HG03095 (cell line): ENCODE data around the gene GBA3.

Experiments used
- ATAC-seq: cut with Tn5 transposase; IDR thresholded peaks from one replicate; pipeline ENCODE4 v1.9.1; 2021; ENCODE audit warnings: moderate library complexity; ENCODE audit not compliant: unreplicated experiment

Gene GBA3

DNA sequence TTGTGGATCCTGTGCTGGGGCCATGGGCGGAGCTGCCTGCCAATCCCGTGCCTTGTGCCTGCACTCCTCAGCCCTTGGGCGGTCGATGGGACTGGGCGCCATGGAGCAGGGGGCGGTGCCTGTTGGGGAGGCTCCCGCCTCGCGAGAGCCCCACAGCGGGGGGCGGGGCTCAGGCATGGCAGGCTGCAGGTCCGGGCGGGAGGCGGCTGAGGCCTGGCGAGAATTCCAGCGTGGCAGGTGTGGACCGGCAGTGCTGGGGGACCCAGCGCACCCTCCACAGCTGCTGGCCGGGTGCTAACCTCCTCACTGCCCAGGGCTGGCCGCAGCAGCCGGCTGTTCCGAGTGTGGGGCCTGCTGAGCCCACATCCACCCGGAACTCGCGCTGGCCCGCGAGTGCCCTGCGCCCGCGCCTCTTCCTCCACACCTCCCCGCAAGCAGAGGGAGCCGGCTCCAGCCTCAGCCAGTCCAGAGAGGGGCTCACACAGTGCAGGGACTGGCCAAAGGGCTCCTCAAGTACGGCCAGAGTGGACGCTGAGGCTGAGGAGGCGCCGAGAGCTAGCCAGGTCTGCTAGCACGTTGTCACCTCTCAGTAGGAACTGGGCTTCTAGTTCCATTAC, 85.9 kb downstream of the GBA3 start:
- ATAC-seq = no peak

DNA sequence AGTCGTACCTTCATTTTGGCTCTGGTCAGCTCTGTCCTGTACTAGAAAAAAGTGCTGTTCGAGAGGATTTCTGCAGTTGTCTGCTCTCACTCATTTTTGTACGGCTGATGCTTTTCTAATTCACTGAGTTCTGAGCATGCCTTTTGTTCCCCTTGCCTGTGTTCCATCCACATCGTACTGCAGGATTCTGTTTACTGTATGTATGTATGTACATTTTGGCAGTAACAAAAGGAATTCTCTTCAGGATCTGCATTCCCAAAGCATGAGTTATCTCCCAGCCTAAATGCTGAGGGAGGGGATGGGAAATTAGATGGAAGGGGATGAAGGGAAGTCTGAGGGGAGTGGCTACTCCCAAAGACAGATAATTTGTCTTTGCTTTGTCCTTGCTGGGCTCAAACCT, 87.6 kb downstream of the GBA3 start:
- ATAC-seq = no peak

DNA sequence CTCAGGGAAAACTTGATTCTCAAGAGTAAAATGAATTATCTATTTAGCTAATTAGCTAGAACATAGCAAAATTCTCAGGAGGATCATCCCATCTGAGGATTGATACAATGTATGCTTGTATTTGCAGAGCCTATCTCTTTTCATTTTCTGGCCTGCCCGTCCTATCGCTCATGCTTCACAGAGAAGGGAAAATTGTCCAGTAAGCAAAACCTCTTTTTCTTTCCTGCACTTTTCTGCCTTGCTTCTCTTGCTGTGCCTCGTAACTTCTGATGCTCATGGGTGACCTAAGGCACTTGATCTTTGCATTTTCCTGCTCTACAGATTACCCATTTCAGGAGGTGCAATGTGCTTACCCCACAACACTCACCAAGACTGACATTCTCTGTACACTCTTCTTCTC, 88.1 kb downstream of the GBA3 start:
- ATAC-seq = no peak

DNA sequence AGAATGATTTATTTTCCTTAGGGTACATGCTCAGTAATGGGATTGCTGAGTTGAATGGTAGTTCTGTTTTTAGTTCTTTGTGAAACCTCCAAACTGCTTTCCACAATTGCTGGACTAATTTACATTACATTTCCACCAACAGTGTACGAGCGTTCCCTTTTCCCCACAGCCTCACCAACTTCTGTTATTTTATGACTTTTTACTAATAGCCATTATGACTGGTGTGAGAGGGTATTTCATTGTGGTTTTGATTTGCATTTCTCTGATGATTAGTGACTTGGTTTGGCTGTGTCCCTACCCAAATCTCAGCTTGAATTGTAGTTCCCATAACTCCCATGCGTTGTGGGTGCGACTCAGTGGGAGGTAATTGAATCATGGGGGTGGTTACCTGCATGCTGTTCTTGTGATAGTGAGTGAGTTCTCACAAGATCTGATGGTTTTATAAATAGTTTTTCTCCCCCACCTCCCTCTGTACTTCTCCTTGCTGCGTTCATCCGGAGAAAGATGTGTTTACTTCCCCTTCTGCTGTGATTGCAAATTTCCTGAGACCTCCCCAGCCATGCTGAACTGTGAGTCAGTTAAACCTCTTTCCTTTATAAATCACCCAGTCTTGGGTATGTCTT, 95.1 kb downstream of the GBA3 start:
- ATAC-seq = no peak

DNA sequence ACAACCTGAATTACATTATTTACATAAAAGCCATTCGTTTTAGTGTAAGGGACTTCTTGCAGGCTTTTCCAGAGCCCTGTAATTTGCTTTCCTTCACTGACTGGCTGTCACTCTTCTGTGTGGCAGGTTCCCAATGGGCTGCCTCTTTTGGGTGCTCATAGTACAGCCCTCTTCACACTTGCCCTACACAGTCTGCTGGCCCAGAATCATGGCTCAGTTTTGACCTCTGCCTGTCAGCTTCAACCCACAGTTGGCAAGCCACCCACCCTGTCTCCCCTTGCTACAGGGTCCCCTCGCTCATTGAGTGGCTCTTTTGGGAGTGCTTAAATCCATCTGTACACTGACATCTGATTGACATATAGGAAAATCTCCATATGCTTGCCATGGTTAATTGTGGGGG, 97.9 kb downstream of the GBA3 start:
- ATAC-seq = no peak

DNA sequence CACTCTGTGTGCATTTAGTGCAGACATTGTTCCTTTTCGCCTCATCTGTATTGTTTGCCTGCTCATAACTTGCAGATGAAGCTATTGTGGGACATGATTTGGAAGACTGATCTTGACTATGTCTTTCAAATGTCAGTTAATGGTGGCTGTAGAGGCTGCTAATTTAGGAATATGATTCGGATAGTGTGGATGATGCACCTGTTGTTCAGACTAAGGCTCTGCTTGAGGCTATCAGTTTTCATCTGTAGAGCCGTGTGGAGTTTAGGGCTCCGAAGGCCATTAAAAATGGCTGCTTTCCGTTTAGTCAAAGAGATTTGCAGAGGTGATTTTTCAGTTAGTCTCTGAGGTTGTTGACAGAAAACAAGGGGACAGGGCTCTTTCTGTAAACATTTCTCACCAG, 102.0 kb downstream of the GBA3 start:
- ATAC-seq = no peak

DNA sequence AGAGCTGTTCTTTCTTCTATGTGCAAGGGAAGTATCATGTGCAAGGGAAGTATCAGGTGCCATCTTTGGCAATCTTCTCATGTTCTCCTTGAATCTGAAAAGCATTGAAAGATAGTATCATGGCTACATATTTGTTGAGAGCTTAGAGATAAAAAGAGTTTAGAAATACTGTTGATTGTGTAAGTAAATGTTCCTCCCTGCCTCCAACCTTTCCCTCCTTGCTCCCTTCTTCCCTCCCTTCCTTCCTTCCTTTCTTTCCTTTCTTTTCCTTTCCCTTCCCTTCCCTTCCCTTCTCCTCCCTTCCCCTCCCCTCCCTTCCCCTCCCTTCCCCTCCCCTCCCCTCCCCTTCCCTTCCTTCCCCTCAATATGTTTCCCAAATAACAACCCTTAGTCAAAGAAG, 108.7 kb downstream of the GBA3 start:
- no peak for ATAC-seq

DNA sequence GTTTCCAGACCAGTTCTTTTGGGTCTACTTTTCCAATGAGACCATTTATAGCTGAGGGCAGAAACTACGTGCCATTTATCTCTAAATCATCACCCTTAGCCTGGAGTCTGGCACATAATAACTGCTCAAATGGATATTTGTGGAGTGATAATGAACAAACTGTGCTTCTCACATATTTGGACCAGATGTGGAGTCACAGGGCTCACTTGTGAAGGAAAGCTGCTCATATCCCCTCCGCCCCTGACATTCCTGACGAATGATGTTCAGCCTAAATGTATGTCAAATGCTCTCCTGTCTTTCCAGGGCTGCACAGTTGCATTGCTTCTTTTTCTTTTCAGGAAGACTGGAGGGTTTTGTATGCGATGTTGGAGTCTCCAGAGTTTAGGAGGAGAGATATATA, 110.1 kb downstream of the GBA3 start:
- ATAC-seq = no peak

DNA sequence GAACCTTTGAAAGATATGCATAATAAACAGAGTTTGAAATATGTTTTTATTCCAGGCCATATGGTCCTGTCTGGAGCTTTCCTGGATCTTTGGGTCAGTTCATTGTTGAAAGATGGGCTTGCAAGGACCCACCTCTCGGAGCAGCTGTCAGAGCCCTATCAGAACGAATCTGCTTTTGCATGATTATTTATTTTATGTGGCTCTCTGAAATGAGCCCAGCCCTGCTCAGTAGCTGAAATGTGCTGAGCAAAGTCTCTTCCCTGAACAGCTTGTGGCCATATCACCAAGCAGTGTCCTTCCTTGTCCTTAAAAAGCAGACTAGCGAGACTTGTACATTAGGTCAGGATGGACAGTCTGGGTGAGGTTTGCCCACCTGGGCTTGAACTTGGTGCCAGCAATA, 110.8 kb downstream of the GBA3 start:
- no peak for ATAC-seq

DNA sequence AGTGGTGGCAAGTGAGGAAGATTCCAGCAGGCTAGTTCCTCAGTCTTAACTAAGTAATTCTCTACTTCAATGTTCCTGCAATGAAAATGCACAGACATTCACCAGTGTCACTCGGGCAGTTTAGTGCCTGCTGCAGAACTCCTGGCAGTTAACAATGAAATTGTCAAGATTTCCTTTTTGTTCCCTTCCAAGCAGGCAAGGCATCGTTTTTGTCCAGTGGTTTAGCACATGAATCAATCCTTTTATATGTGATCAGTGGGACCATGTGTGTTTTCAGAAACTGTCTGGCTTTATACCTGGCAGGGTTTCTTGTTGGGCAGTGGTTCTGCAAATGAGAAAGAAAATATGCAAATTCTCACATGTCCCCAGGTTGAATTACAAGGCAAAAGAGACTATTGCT, 122.2 kb downstream of the GBA3 start:
- no peak for ATAC-seq

DNA sequence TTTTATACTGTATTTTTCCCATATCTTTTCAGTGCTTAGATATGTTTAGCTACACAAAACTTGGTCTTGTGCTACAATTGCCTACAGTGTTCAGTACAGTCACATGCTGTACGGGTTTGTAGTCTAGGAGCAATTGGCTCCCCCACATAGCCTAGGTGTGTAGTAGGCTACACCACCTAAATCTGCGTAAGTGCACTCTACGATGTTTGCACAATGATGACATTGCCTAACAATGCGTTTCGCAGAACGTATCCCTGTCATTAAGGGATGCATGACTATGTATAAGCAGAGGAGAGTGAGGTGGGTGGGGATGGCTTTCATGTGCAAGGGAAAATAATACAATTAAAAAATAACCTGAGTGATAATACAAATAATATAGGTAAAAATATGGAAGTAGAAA, 131.4 kb downstream of the GBA3 start:
- ATAC-seq = no peak

DNA sequence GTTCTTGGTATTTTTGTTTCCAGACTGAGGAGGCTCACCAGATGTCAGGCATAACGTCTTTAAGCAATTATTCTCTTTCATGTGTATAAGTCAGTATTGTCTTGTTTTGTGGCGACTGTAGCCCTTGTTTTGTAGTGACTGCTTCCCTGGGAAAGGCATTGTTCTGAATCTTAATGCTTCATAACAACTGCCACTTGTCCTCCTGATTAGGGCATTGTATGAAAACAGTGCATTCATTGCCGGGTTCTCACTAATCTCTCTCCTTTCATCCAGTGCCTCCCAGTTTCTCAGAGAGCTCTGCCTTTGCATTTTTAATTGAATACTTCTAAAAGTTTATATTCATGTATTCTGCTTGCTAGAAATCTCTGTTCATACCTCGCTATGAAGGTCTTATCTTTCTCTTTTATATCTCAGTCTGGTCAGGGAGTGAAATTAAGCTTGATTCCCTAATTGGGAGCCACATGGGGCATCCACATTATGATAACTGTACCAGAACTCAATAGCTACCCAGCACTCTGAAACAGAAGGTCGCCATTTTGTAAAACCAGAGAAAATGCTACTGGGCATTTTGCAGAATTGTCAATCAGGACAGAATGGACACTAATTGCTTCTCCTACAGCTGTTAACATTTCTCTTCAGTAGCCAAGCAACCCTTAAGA, 149.8 kb downstream of the GBA3 start:
- ATAC-seq = no peak

DNA sequence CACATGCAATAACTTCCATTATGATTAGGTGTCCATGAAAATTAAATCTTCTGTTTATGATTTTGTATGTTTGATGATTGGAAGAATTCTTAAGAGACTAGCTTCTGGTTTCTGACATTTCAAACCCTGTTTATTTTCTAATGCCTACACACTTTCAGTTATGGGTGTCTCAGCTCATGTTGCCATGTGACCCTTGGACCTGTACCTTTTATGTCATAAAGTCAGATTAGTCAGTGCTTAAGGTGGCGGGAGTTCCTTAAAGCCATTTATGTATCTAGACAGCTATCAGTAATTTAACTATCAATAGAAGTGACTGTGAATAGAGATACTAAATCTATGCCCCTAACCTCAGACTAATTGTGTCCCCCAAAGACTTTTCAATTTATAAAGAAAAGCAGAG, 155.6 kb downstream of the GBA3 start:
- no peak for ATAC-seq

DNA sequence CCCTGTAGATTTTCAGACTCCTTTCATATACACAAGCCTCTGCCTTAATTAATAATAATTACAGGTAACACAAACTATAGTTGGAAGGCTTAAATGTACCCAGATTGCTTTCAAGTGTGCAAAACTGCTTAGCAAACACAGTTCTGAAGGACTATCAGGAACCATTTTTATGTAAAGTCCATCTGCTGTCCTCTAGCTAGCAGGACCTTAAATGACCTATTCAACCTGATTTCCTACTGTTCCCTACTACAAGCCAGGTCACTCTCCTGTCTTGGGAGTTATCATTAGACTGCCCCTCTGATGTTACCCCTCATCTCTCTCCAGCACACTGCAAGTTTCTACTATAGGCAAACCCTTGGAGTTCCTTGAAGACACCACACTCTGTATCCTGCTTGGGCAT, 157.3 kb downstream of the GBA3 start:
- no peak for ATAC-seq

DNA sequence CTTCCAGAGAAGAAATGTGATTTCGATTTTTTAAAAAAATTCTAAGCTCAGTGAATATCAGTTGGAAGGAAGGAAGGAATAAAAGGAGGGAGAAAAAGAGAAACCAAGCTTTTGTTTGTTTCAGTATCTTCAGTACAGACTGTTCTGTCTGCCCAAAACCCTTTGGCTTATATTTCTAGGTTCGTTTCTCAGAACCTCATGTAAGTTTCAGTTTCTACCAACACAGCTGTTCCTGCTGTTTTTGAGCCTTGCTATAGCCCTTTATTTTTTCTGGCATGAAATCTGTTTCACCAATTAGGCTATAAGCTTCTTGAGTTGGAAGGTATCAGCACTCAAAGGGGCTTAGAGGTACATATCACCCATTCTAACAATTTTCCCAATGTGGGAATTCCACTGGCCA, 157.9 kb downstream of the GBA3 start:
- no peak for ATAC-seq

DNA sequence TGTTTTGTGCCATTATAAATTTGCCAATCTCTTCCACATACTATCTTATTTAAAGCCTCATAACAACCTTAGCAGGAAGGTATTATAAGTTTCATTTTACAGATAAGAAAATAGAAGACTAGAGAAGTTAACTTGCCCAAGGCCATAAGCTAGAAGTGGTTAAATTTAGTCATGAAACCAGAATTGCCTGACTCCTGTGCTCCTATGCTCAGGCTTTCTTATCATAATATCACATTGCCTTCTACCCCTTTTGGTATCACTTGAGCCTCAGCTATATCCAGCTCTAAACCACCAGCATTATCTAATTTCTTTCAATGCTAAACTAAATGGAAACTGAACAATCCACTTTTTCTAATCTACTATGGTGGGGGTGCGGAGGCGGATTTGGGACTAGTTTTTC, 164.7 kb downstream of the GBA3 start:
- ATAC-seq = no peak

DNA sequence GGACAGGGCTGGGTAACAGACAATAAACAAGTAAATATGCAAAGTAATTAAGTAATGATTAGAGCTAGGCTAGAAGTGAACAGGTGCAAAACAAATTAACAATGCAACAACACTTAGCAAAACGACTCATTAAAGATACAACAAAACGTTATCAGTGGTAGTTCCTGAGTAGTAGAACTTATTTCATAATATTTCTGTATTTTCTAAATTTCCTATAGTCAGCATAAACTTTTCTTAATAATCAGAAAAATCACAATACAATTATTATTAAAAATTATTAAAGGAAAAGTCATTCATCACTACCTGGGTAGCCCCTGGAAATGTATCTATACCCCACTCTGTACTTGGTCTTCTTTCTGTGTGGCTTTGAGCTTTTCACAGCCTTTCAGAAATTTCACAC, 166.6 kb downstream of the GBA3 start:
- no peak for ATAC-seq
